Measurements from ENCODE around the gene EDNRB. TPM values are rescaled to one million over a fixed set of nuclear protein-coding genes. Genes with fewer than 3 reads are reported as not detected.
A peak's percentile ranks its signal among the peaks of the same experiment; 100 is the strongest.
"Not testable (repeated sequence)": the region's sequence is repeated elsewhere in the genome, so short reads cannot be mapped to it uniquely, and the experiment has no call there.

EDNRB gene
- total RNA-seq, 2 donors from 2014 or later: 4.4 to 5.9 TPM

- Histone ChIP-seq H3K4me3 (ENCODE audit: low read length) (no peak overlapping the region), H3K36me3 (ENCODE audit: control insufficient read depth, insufficient read depth, low read length) (no peaks in the 10 kb centered on the region), H3K9ac (ENCODE audit: extremely low read depth, low read length, poor library complexity, severe bottlenecking) (no peak overlapping the region), H3K27ac (ENCODE audit: low read depth, low read length) (peak overlapping the region; percentile 95), H3K27me3 (ENCODE audit: control insufficient read depth, insufficient read depth, low read length, poor library complexity, severe bottlenecking) (no peaks in the 10 kb centered on the region), H3K4me1 (ENCODE audit: control insufficient read depth, insufficient read depth, low read length) (peaks cover 9% of the 10 kb centered on the region), H3K9me3 (ENCODE audit: control insufficient read depth, low read length) (peaks cover 25% of the 10 kb centered on the region)
- no peaks in the 10 kb centered on the region for H3K27me3 Mint-ChIP-seq (ENCODE audit: insufficient read depth)
- H3K9me3 Mint-ChIP-seq: peaks cover 34% of the 10 kb centered on the region
- TF ChIP-seq CTCF (conservative IDR thresholded peaks at IDR 0.05): no peak
- peaks cover 4% of the 10 kb centered on the region for H3K36me3 Mint-ChIP-seq (ENCODE audit: low read depth)
- H3K4me1 Mint-ChIP-seq: peaks cover 25% of the 10 kb centered on the region
- H3K27ac Mint-ChIP-seq: peak overlapping the region; percentile 97
- peak overlapping the region; percentile 21 for H3K4me3 Mint-ChIP-seq
- 11% methylated on average over 3 to 4 of the region's 4 CpGs for WGBS, 2 experiments (ENCODE audit: insufficient coverage in 1 of 2, insufficient read length in 1 of 2)
- DNase-seq: peak; percentile 63
Measured at GRCh38 chr13:77853703-77854102, 64.9 kb downstream of the EDNRB start.

GRCh38 chr13:77848050-77848449 lies 70.6 kb downstream of the EDNRB start:
- H3K36me3 ChIP-seq (ENCODE audit: control insufficient read depth, insufficient read depth, low read length); DNase-seq; H3K4me3 ChIP-seq (ENCODE audit: low read length); H3K27ac Mint-ChIP-seq; H3K27me3 Mint-ChIP-seq (ENCODE audit: insufficient read depth); H3K27ac ChIP-seq (ENCODE audit: low read depth, low read length); H3K9ac ChIP-seq (ENCODE audit: extremely low read depth, low read length, poor library complexity, severe bottlenecking); H3K4me1 ChIP-seq (ENCODE audit: control insufficient read depth, insufficient read depth, low read length); H3K4me3 Mint-ChIP-seq; H3K36me3 Mint-ChIP-seq (ENCODE audit: low read depth); H3K4me1 Mint-ChIP-seq; H3K27me3 ChIP-seq (ENCODE audit: control insufficient read depth, insufficient read depth, low read length, poor library complexity, severe bottlenecking): not testable (repeated sequence)
- peaks cover 31% of the 10 kb centered on the region for H3K9me3 ChIP-seq (ENCODE audit: control insufficient read depth, low read length)
- 98 to 100% methylated on average over 1 to 2 of the region's 4 CpGs for WGBS, 2 experiments (ENCODE audit: insufficient coverage in 1 of 2, insufficient read length in 1 of 2)
- H3K9me3 Mint-ChIP-seq: peaks cover 39% of the 10 kb centered on the region

- Histone ChIP-seq H3K9ac (ENCODE audit: extremely low read depth, low read length, poor library complexity, severe bottlenecking) (no peak overlapping the region), H3K27me3 (ENCODE audit: control insufficient read depth, insufficient read depth, low read length, poor library complexity, severe bottlenecking) (no peaks in the 10 kb centered on the region), H3K36me3 (ENCODE audit: control insufficient read depth, insufficient read depth, low read length) (no peaks in the 10 kb centered on the region), H3K27ac (ENCODE audit: low read depth, low read length) (no peak overlapping the region), H3K4me1 (ENCODE audit: control insufficient read depth, insufficient read depth, low read length) (no peaks in the 10 kb centered on the region), H3K4me3 (ENCODE audit: low read length) (no peak overlapping the region), H3K9me3 (ENCODE audit: control insufficient read depth, low read length) (peaks cover 24% of the 10 kb centered on the region)
- no peak for DNase-seq
- Mint-ChIP-seq H3K9me3 (peaks cover 25% of the 10 kb centered on the region), H3K36me3 (ENCODE audit: low read depth) (no peaks in the 10 kb centered on the region), H3K27me3 (ENCODE audit: insufficient read depth) (no peaks in the 10 kb centered on the region), H3K4me3 (no peak overlapping the region), H3K4me1 (peaks cover 3% of the 10 kb centered on the region), H3K27ac (no peak overlapping the region)
- WGBS, 2 experiments (ENCODE audit: insufficient coverage in 1 of 2, insufficient read length in 1 of 2): 77% methylated on average over 1 of the region's 1 CpG; no CpG with 5 or more reads in 1 of the 2 experiments
- no peak for TF ChIP-seq CTCF (conservative IDR thresholded peaks at IDR 0.05)
Measured at GRCh38 chr13:77846173-77846572, 72.5 kb downstream of the EDNRB start.

Other genes starting within 250 kb of the EDNRB start
- gene SLAIN1, start 221.1 kb downstream of the EDNRB start, total RNA-seq: 10 to 100 TPM; 24.0 to 25.7 TPM